ENCODE measurements around the gene TBKBP1. TPM values are rescaled to one million over a fixed set of nuclear protein-coding genes. Genes with fewer than 3 reads are reported as not detected.

Gene TBKBP1
- total and polyA plus RNA-seq, 7 donors: 5.3 to 37.9 (median 20.4) TPM

DNA sequence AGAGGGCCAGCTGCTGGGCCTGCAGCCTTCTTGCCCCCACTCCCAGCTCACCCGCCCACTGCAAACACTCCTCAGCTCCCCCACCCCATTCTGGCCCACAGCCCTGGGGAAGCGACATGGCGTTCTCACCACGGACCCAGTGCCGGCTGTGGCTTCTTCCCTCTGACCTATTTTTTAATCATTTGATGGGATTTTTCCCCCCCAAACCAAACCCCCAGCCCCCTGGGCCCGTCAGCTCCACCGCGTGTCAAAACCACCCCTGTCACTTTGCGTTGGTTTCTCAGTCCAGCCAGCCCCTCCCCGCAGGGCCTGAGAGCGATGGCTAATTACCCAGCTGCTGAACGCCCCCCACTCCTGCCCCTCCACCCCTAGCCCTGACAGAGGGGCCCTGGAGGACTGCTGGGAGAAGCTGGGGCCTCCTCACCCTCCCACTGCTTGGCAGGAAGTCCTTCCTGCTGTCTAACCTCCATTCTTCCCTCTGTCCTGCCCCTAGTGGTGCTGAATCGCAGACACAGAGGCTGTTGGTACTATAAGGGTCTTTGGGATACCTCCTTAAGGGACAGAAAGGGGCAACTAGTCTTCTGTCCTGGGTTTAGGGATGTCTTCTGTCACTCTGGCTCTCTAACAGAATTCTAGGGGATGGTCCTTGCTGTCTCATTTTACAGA is 31.6 kb downstream of the TBKBP1 start:
- peak in 1 of 2 donors; percentile 23 for DNase-seq
- intact Hi-C loops (cut with DNase I): no loop called here
- Histone ChIP-seq H3K27ac (no peak overlapping the region), H3K36me3 (ENCODE audit: insufficient read depth in 1 of 2, low read depth in 1 of 2) (no peaks in the 10 kb centered on the region), H3K4me1 (no peaks in the 10 kb centered on the region), H3K4me3 (no peak overlapping the region), H3K9me3 (no peaks in the 10 kb centered on the region), H3K27me3 (ENCODE audit: insufficient read depth in 3 of 3, low read length in 2 of 3) (peaks cover 0 to 40% (median 20%) of the 10 kb centered on the region in 3 donors)
- 54 to 71% (median 61%) methylated on average over 8 to 13 of the region's 13 CpGs for WGBS, 3 donors
- TF ChIP-seq, protein P1, sequence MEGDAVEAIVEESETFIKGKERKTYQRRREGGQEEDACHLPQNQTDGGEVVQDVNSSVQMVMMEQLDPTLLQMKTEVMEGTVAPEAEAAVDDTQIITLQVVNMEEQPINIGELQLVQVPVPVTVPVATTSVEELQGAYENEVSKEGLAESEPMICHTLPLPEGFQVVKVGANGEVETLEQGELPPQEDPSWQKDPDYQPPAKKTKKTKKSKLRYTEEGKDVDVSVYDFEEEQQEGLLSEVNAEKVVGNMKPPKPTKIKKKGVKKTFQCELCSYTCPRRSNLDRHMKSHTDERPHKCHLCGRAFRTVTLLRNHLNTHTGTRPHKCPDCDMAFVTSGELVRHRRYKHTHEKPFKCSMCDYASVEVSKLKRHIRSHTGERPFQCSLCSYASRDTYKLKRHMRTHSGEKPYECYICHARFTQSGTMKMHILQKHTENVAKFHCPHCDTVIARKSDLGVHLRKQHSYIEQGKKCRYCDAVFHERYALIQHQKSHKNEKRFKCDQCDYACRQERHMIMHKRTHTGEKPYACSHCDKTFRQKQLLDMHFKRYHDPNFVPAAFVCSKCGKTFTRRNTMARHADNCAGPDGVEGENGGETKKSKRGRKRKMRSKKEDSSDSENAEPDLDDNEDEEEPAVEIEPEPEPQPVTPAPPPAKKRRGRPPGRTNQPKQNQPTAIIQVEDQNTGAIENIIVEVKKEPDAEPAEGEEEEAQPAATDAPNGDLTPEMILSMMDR (IDR thresholded peaks at IDR 0.05): no peak
- no peak for ATAC-seq

DNA sequence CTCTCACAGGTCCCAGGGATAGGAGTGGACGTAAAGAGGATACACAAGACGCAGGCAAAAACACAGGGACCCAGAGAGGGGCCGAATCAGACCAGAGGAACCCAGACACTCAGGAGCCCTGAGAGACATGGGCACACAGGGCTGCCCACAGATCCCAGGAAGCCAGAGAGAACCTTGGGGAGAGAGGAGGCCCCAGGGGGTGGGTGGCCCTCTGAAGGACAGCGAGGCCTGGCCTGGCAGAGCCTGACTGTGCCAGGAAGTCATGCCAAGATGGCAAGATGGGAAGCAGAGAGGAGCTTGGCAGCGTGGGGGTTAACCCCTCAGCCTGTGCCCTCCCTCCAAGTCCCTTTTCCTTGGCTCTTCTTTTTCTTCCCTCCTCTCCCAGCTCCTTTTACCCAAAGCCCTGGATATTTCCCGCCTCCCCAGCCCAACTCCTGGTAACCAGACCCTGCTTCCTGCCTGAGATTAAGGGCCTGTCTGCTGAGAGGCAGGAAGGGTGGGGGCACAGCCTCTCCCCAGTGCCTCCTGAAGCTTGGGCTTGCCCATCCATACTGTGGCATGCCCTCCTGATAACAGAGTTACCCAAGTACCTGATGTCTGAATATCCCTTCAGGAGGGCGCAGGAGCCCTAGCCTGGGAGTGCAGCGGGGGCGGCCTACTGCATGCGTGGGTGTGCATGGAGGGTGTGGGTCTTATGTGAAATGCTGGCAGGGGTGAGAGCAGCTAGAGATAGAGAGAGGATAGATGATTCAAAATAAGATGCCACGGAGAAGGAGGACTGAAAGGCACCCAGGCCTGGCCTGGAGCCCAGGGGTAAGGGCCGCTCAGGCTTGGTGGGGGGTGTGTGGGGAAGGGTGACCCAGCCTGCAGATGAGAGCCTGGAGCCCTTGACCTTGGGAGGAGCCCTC is 33.1 kb downstream of the TBKBP1 start:
- H3K36me3 ChIP-seq (ENCODE audit: insufficient read depth in 1 of 2, low read depth in 1 of 2): no peaks in the 10 kb centered on the region
- H3K9me3 ChIP-seq: no peaks in the 10 kb centered on the region
- 79 to 84% (median 83%) methylated on average over 11 to 12 of the region's 12 CpGs for WGBS, 3 donors
- TF ChIP-seq, protein P1 (IDR thresholded peaks at IDR 0.05): no peak
- peaks cover 0 to 32% (median 8%) of the 10 kb centered on the region in 3 donors for H3K27me3 ChIP-seq (ENCODE audit: insufficient read depth in 3 of 3, low read length in 2 of 3)
- H3K27ac ChIP-seq: no peak overlapping the region
- ATAC-seq (no peak), DNase-seq (no peak)
- intact Hi-C loops (cut with DNase I): no loop called here
- H3K4me1 ChIP-seq: no peaks in the 10 kb centered on the region
- no peak overlapping the region for H3K4me3 ChIP-seq

DNA sequence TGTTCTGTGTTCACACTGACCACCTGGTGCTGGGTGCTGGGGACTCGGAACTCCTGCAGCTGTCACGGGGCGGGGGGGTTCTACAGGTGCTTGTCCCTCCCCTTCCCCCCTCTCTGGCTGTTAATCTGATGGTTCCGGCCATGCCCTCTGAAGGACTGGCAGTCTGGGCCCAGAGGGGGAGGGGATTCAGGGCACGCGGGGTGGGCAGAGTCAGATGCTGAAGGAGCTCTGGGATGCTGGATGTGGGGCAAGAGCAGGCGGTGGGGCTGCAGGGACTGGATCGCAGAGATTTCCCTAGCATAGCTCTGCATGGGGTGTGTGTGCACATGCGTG is 33.7 kb downstream of the TBKBP1 start:
- DNase-seq (no peak), ATAC-seq (no peak)
- Histone ChIP-seq H3K4me1 (no peaks in the 10 kb centered on the region), H3K27ac (no peak overlapping the region), H3K4me3 (no peak overlapping the region), H3K27me3 (ENCODE audit: insufficient read depth in 3 of 3, low read length in 2 of 3) (peaks cover 0 to 32% (median 11%) of the 10 kb centered on the region in 3 donors), H3K9me3 (no peaks in the 10 kb centered on the region), H3K36me3 (ENCODE audit: insufficient read depth in 1 of 2, low read depth in 1 of 2) (no peaks in the 10 kb centered on the region)
- TF ChIP-seq, protein P1 (IDR thresholded peaks at IDR 0.05): no peak
- WGBS, 3 donors: 60 to 72% (median 66%) methylated on average over 8 to 9 of the region's 9 CpGs
- intact Hi-C loops (cut with DNase I): no loop called here

DNA sequence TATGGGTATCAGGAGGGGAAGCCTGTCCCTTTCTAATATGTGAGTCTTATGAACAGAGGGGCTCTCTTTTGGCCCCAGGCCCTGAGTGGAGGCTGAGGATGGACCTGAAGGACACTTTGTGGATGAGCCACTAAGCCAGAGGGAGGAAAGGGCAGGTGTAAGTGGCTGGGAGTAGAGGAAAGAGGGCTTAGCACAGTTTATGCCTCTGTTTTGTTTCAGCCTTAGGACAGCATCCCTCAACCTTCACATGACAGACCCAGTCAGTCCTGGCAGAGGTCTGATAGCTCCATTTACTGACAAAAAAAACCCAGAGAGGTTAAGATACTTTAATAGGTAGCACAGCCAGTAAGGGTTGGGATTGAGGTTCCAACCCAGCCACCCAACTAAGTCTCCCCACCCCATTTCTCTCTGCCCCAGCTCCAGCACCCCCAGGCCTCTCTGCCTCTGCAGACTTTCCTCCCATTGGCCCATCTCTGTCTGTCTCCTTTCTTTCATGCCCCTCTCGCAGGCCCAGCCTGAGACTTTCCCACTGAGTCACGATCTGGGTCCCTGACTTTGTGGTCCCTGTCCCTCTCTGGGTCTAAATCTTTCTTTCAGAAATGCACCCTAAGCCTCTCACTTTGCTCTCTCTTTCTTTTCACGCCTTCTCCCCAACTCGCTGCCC is 34.4 kb downstream of the TBKBP1 start:
- no peak for DNase-seq
- intact Hi-C loops (cut with DNase I): no loop called here

More for the DNA sequence above, 34.4 kb downstream of the TBKBP1 start:
- H3K27ac ChIP-seq: no peak overlapping the region
- H3K4me1 ChIP-seq: peaks cover 3% of the 10 kb centered on the region
- H3K4me3 ChIP-seq: no peak overlapping the region
- no peak for ATAC-seq
- peaks cover 0 to 31% (median 11%) of the 10 kb centered on the region in 3 donors for H3K27me3 ChIP-seq (ENCODE audit: insufficient read depth in 3 of 3, low read length in 2 of 3)
- no peaks in the 10 kb centered on the region for H3K9me3 ChIP-seq
- no peaks in the 10 kb centered on the region for H3K36me3 ChIP-seq (ENCODE audit: insufficient read depth in 1 of 2, low read depth in 1 of 2)
- WGBS, 3 donors: 82 to 89% (median 89%) methylated on average over 4 of the region's 4 CpGs
- TF ChIP-seq, protein P1 (IDR thresholded peaks at IDR 0.05): no peak

Measured in psoas muscle (tissue), 8 donors.